ENCODE measurements around the gene LRCH1. TPM values are rescaled to one million over a fixed set of nuclear protein-coding genes. Genes with fewer than 3 reads are reported as not detected.

LRCH1 gene
- total and polyA plus RNA-seq, 2 donors from 2014 or later: 10.2 to 39.0 TPM

- no peak for TF ChIP-seq CTCF (IDR thresholded peaks at IDR 0.05; ENCODE audit: borderline replicate concordance, extremely low read depth, insufficient read depth)
- H3K4me3 ChIP-seq (ENCODE audit: low read length in 3 of 3): no peak overlapping the region
- no peaks in the 10 kb centered on the region for H3K36me3 ChIP-seq (ENCODE audit: control insufficient read depth in 2 of 3, insufficient read depth in 3 of 3, low read length in 3 of 3)
- H3K4me1 ChIP-seq (ENCODE audit: control insufficient read depth in 2 of 3, insufficient read depth in 2 of 3, low read depth in 1 of 3, low read length in 3 of 3): no peaks in the 10 kb centered on the region
- H3K27me3 ChIP-seq (ENCODE audit: control insufficient read depth, insufficient read depth, low read length): no peaks in the 10 kb centered on the region
- H3K9ac ChIP-seq (ENCODE audit: low read length in 3 of 3): no peak overlapping the region
- H3K9me3 ChIP-seq (ENCODE audit: control insufficient read depth in 2 of 3, insufficient read depth in 1 of 3, low read length in 3 of 3): peaks cover 0 to 3% (median 0%) of the 10 kb centered on the region in 3 donors
- FAIRE-seq (no peak), DNase-seq (no peak)
- intact Hi-C loops (cut with DNase I): no loop called here
- H3K27ac ChIP-seq (ENCODE audit: low read depth in 2 of 2, low read length in 2 of 2): no peak overlapping the region
These were observed 45.0 kb upstream of the LRCH1 start for GRCh38 chr13:46507981-46508380.

- H3K27ac ChIP-seq (ENCODE audit: low read depth in 2 of 2, low read length in 2 of 2): no peak overlapping the region
- H3K36me3 ChIP-seq (ENCODE audit: control insufficient read depth in 2 of 3, insufficient read depth in 3 of 3, low read length in 3 of 3): no peaks in the 10 kb centered on the region
- intact Hi-C loops (cut with DNase I): no loop called here
- H3K4me3 ChIP-seq (ENCODE audit: low read length in 3 of 3): no peak overlapping the region
- H3K9ac ChIP-seq (ENCODE audit: low read length in 3 of 3): no peak overlapping the region
- FAIRE-seq (no peak), DNase-seq (no peak)
- H3K27me3 ChIP-seq (ENCODE audit: control insufficient read depth, insufficient read depth, low read length): no peaks in the 10 kb centered on the region
- TF ChIP-seq CTCF (IDR thresholded peaks at IDR 0.05; ENCODE audit: borderline replicate concordance, extremely low read depth, insufficient read depth): no peak
- no peaks in the 10 kb centered on the region for H3K4me1 ChIP-seq (ENCODE audit: control insufficient read depth in 2 of 3, insufficient read depth in 2 of 3, low read depth in 1 of 3, low read length in 3 of 3)
- H3K9me3 ChIP-seq (ENCODE audit: control insufficient read depth in 2 of 3, insufficient read depth in 1 of 3, low read length in 3 of 3): no peaks in the 10 kb centered on the region
These were observed 43.0 kb upstream of the LRCH1 start for GRCh38 chr13:46509981-46510380.

GRCh38 chr13:46515803-46516202, 37.2 kb upstream of the LRCH1 start:
- Histone ChIP-seq H3K27me3 (ENCODE audit: control insufficient read depth, insufficient read depth, low read length) (no peaks in the 10 kb centered on the region), H3K9me3 (ENCODE audit: control insufficient read depth in 2 of 3, insufficient read depth in 1 of 3, low read length in 3 of 3) (no peaks in the 10 kb centered on the region), H3K9ac (ENCODE audit: low read length in 3 of 3) (no peak overlapping the region), H3K4me1 (ENCODE audit: control insufficient read depth in 2 of 3, insufficient read depth in 2 of 3, low read depth in 1 of 3, low read length in 3 of 3) (peaks cover 0 to 2% (median 0%) of the 10 kb centered on the region in 3 donors), H3K27ac (ENCODE audit: low read depth in 2 of 2, low read length in 2 of 2) (no peak overlapping the region), H3K4me3 (ENCODE audit: low read length in 3 of 3) (no peak overlapping the region), H3K36me3 (ENCODE audit: control insufficient read depth in 2 of 3, insufficient read depth in 3 of 3, low read length in 3 of 3) (no peaks in the 10 kb centered on the region)
- FAIRE-seq (no peak), DNase-seq (no peak)
- TF ChIP-seq CTCF (IDR thresholded peaks at IDR 0.05; ENCODE audit: borderline replicate concordance, extremely low read depth, insufficient read depth): no peak
- intact Hi-C loops (cut with DNase I): no loop called here

Data from kidney (tissue), 14 donors.